HepG2 (cell line): ENCODE measurements around the gene SUDS3. TPM values are rescaled to one million over a fixed set of nuclear protein-coding genes. Genes with fewer than 3 reads are reported as not detected.

Experiments
- HOXA9 ChIP-seq: sonication (generic); formaldehyde crosslinking; IDR thresholded peaks from 2 replicates; pipeline ENCODE4 v1.8.1; 2022; ENCODE audit warnings: missing genetic modification reagents, mild to moderate bottlenecking, moderate library complexity, borderline replicate concordance
- JUN ChIP-seq: sonication (generic); formaldehyde crosslinking; IDR thresholded peaks from 2 replicates; pipeline ENCODE4 v1.4.0; 2020; ENCODE audit warnings: mild to moderate bottlenecking, missing genetic modification reagents
- MXI1 ChIP-seq: IDR thresholded peaks from 3 replicates; pipeline ENCODE4 v1.6.1; 2012; ENCODE audit warnings: low read depth, low read length, inconsistent platforms, borderline replicate concordance
- MYNN ChIP-seq: sonication (generic); formaldehyde crosslinking; IDR thresholded peaks from 2 replicates; pipeline ENCODE4 v1.4.0; 2020; ENCODE audit warnings: mild to moderate bottlenecking, low read depth, missing genetic modification reagents
- NBN ChIP-seq: fragments of 450-650 bp; conservative IDR thresholded peaks from 2 replicates; pipeline ENCODE4 v1.6.1; 2017
- POLR2AphosphoS2 ChIP-seq: IDR thresholded peaks from 2 replicates; pipeline ENCODE4 v1.6.1; 2011; ENCODE audit warnings: low read depth, low read length, improper control_type of control experiment
- RBM39 ChIP-seq: fragments of 200-400 bp; formaldehyde crosslinking; IDR thresholded peaks from one replicate; pipeline ENCODE4 v1.6.1; 2018; ENCODE audit warnings: antibody characterized with exemption, mild to moderate bottlenecking, low read depth, low read length; ENCODE audit not compliant: poor library complexity, severe bottlenecking
- SALL1 ChIP-seq: sonication (generic); formaldehyde crosslinking; IDR thresholded peaks from 2 replicates; pipeline ENCODE4 v1.8.0; 2022; ENCODE audit warnings: mild to moderate bottlenecking, missing genetic modification reagents
- ZNF33A ChIP-seq: sonication (generic); formaldehyde crosslinking; IDR thresholded peaks from 2 replicates; pipeline ENCODE4 v1.5.1; 2020; ENCODE audit warnings: missing genetic modification reagents, mild to moderate bottlenecking, moderate library complexity, borderline replicate concordance
- ZNF430 ChIP-seq: sonication (generic); formaldehyde crosslinking; IDR thresholded peaks from 2 replicates; pipeline ENCODE4 v1.9.0; 2021; ENCODE audit warnings: mild to moderate bottlenecking, missing genetic modification reagents
- ZNF431 ChIP-seq: sonication (generic); formaldehyde crosslinking; IDR thresholded peaks from 2 replicates; pipeline ENCODE4 v1.9.0; 2022; ENCODE audit warnings: missing genetic modification reagents, low read depth, mild to moderate bottlenecking, borderline replicate concordance
- ZNF547 ChIP-seq: sonication (generic); formaldehyde crosslinking; IDR thresholded peaks from 2 replicates; pipeline ENCODE4 v1.5.1; 2020; ENCODE audit warnings: mild to moderate bottlenecking, missing genetic modification reagents
- ZNF616 ChIP-seq: sonication (generic); formaldehyde crosslinking; IDR thresholded peaks from 2 replicates; pipeline ENCODE4 v1.5.0; 2020; ENCODE audit warnings: low read depth, mild to moderate bottlenecking, missing genetic modification reagents
- ZNF772 ChIP-seq: sonication (generic); formaldehyde crosslinking; IDR thresholded peaks from 2 replicates; pipeline ENCODE4 v1.5.0; 2020; ENCODE audit warnings: mild to moderate bottlenecking, missing genetic modification reagents
- ZNF788 ChIP-seq: sonication (generic); formaldehyde crosslinking; IDR thresholded peaks from 2 replicates; pipeline ENCODE4 v1.5.0; 2020; ENCODE audit warnings: mild to moderate bottlenecking, missing genetic modification reagents, borderline replicate concordance
- polyA plus RNA-seq, 8 experiments: library from polyadenylated mRNA; depleted of rRNA in 3 of 8; stranded (reverse) in 7 of 8; unstranded in 1 of 8; fragments of >200 nt; fragmentation: Illumina TruSeq in 4 of 8; extraction: Trizol in 4 of 8; gene quantifications; 2 replicates each; pipeline versions ENCODE4 v1.2.1 to v1.2.3, GENCODE V29; 2011 to 2016; ENCODE audit warnings: low read depth in 4 of 8, missing spikeins in 1 of 8, mixed read lengths in 1 of 8; ENCODE audit not compliant: insufficient read depth in 1 of 8
- total RNA-seq, 5 experiments: library from RNA; depleted of rRNA; stranded (reverse); fragments of >200 nt; fragmentation: Illumina TruSeq; extraction: Trizol; gene quantifications; 2 replicates each; pipeline ENCODE4 v1.2.3, GENCODE V29; 2016; ENCODE audit warnings: low read depth in 1 of 5
- TF ChIP-seq, protein P1 (sequence below): sonication (generic); formaldehyde crosslinking; IDR thresholded peaks from 2 replicates; pipeline ENCODE4 v1.8.0; 2022; ENCODE audit warnings: missing genetic modification reagents, low read depth, mild to moderate bottlenecking, borderline replicate concordance
- TF ChIP-seq, protein P2 (sequence below): sonication (generic); formaldehyde crosslinking; IDR thresholded peaks from 2 replicates; pipeline ENCODE4 v1.9.0; 2021; ENCODE audit warnings: missing genetic modification reagents, borderline replicate concordance
- TF ChIP-seq, protein P3 (sequence below): sonication (generic); formaldehyde crosslinking; IDR thresholded peaks from 2 replicates; pipeline ENCODE4 v1.5.0; 2020; ENCODE audit warnings: mild to moderate bottlenecking, missing genetic modification reagents, moderate library complexity
- TF ChIP-seq, protein P4 (sequence below): sonication (generic); formaldehyde crosslinking; IDR thresholded peaks from 2 replicates; pipeline ENCODE4 v1.4.0; 2020; ENCODE audit warnings: missing genetic modification reagents
- TF ChIP-seq, protein P5 (sequence below): sonication (generic); formaldehyde crosslinking; IDR thresholded peaks from 2 replicates; pipeline ENCODE4 v1.4.0; 2020; ENCODE audit warnings: missing genetic modification reagents

The SUDS3 gene
- total and polyA plus RNA-seq, 2 of the 13 experiments (the other 11 are each of a cell fraction or from before 2014, with no cell fraction given) = 20.2 to 33.1 TPM

DNA sequence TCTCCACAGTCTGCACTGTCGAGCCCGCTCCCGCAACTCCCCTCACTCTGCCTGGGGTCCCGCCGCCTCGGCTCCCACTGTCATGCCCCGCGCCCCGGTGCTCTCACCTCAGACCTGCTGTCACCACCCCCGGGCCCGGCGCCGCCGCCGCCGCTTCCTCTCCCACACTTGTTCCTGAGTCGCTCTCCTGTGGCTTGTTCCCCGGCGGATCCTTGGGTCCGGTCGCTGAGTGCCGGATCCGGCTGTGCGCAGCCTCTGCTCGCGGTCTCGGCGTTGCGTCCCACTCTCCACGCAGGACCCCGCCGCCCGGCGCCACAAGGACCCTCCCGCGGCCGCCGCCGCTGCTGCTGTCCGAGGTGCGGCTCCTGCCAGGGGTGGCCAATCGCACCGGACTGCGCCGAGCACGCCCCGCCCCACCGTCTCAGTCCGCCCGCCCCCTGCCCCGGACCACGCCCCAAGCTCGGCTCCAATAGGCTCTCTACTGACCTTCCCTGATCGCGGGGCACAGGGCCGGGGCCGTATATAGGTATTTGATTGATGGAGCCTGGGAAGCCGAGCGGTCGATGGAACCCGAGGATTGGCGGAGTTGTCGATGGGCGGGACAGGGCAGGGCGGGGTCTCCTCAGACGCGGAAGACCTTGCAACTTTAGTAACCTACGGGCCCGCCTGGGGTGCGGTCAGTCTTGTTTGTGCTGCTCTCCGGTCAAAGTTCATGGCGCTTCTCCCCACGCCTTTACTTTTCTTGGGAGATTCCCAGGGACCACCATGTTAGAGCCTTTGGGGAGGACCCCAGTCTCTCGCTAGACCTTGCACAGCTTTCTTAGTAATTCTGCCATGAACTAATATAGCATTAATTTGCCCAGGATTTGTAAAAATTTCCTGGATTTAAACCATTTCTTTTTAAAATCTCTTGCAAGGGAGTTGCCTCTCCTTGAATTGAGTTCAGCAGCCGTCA is 3.5 kb upstream of the SUDS3 start, which contains the start of gene TAOK3 (continued):
- TF ChIP-seq ZNF772 (0 out of 2 replicates have a peak, but pooled peaks have one; percentile 40), MXI1 (peak; percentile 21; the same call in 1 of the 3 replicates), ZNF430 (no peak; the same call in 1 of the 2 replicates), SALL1 (peak; percentile 70), ZNF33A (CRISPR knock-in tag) (no peak), NBN (no peak), ZNF547 (CRISPR knock-in tag) (peak; percentile 19; the same call in 1 of the 2 replicates), ZNF616 (CRISPR knock-in tag) (no peak), ZNF788 (CRISPR knock-in tag) (peak; percentile 60; the same call in 1 of the 2 replicates), JUN (CRISPR knock-in tag) (no peak), RBM39 (peak; percentile 77), ZNF431 (CRISPR knock-in tag) (0 out of 2 replicates have a peak, but pooled peaks have one; percentile 47), MYNN (no peak), HOXA9 (CRISPR knock-in tag) (no peak), POLR2AphosphoS2 (peak; percentile 96; the same call in 1 of the 2 replicates)
- TF ChIP-seq, protein P1, sequence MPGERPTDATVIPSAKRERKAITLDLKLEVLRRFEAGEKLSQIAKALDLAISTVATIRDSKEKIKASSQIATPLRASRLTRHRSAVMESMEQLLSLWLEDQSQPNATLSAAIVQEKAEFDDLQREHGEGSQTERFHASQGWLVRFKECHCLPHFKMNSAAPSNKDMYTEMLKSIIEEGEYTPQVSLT (CRISPR knock-in tag) = no peak
- TF ChIP-seq, protein P2, sequence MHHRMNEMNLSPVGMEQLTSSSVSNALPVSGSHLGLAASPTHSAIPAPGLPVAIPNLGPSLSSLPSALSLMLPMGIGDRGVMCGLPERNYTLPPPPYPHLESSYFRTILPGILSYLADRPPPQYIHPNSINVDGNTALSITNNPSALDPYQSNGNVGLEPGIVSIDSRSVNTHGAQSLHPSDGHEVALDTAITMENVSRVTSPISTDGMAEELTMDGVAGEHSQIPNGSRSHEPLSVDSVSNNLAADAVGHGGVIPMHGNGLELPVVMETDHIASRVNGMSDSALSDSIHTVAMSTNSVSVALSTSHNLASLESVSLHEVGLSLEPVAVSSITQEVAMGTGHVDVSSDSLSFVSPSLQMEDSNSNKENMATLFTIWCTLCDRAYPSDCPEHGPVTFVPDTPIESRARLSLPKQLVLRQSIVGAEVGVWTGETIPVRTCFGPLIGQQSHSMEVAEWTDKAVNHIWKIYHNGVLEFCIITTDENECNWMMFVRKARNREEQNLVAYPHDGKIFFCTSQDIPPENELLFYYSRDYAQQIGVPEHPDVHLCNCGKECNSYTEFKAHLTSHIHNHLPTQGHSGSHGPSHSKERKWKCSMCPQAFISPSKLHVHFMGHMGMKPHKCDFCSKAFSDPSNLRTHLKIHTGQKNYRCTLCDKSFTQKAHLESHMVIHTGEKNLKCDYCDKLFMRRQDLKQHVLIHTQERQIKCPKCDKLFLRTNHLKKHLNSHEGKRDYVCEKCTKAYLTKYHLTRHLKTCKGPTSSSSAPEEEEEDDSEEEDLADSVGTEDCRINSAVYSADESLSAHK (CRISPR knock-in tag) = no peak
- TF ChIP-seq, protein P3, sequence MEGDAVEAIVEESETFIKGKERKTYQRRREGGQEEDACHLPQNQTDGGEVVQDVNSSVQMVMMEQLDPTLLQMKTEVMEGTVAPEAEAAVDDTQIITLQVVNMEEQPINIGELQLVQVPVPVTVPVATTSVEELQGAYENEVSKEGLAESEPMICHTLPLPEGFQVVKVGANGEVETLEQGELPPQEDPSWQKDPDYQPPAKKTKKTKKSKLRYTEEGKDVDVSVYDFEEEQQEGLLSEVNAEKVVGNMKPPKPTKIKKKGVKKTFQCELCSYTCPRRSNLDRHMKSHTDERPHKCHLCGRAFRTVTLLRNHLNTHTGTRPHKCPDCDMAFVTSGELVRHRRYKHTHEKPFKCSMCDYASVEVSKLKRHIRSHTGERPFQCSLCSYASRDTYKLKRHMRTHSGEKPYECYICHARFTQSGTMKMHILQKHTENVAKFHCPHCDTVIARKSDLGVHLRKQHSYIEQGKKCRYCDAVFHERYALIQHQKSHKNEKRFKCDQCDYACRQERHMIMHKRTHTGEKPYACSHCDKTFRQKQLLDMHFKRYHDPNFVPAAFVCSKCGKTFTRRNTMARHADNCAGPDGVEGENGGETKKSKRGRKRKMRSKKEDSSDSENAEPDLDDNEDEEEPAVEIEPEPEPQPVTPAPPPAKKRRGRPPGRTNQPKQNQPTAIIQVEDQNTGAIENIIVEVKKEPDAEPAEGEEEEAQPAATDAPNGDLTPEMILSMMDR = no peak
- TF ChIP-seq, protein P4, sequence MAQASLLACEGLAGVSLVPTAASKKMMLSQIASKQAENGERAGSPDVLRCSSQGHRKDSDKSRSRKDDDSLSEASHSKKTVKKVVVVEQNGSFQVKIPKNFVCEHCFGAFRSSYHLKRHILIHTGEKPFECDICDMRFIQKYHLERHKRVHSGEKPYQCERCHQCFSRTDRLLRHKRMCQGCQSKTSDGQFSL (CRISPR knock-in tag) = no peak
- TF ChIP-seq, protein P5, sequence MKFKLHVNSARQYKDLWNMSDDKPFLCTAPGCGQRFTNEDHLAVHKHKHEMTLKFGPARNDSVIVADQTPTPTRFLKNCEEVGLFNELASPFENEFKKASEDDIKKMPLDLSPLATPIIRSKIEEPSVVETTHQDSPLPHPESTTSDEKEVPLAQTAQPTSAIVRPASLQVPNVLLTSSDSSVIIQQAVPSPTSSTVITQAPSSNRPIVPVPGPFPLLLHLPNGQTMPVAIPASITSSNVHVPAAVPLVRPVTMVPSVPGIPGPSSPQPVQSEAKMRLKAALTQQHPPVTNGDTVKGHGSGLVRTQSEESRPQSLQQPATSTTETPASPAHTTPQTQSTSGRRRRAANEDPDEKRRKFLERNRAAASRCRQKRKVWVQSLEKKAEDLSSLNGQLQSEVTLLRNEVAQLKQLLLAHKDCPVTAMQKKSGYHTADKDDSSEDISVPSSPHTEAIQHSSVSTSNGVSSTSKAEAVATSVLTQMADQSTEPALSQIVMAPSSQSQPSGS (CRISPR knock-in tag) = no peak
